BLaER1 treated with 17β-estradiol and CSF1 and Interleukin-3, amounts not matched to agents 10 nM and 100 nM (cell line): Measurements from ENCODE around the gene FOXC1.

ENCODE experiments used
- H3K27ac ChIP-seq, 11 experiments: shearing (Covaris generic); formaldehyde crosslinking; 2 replicates each; pipeline ENCODE4 v1.8.1; 2022
- H3K27me3 ChIP-seq, 11 experiments: shearing (Covaris generic); formaldehyde crosslinking; 2 replicates each; pipeline ENCODE4 v1.8.1; 2022
- H3K36me3 ChIP-seq, 11 experiments: shearing (Covaris generic); formaldehyde crosslinking; 2 replicates each; pipeline ENCODE4 v1.8.1; 2022
- H3K4me1 ChIP-seq, 10 experiments: shearing (Covaris generic); formaldehyde crosslinking; 2 replicates each; pipeline ENCODE4 v1.8.1; 2022
- H3K4me2 ChIP-seq, 11 experiments: shearing (Covaris generic); formaldehyde crosslinking; 2 replicates each; pipeline ENCODE4 v1.8.1; 2022
- H3K4me3 ChIP-seq, 10 experiments: shearing (Covaris generic); formaldehyde crosslinking; 2 replicates each; pipeline ENCODE4 v1.8.1; 2022
- H3K9ac ChIP-seq, 11 experiments: shearing (Covaris generic); formaldehyde crosslinking; 2 replicates each; pipeline ENCODE4 v1.8.1; 2022
- H3K9me3 ChIP-seq, 11 experiments: shearing (Covaris generic); formaldehyde crosslinking; replicated peaks in 1 of 11; 2 replicates each; pipeline ENCODE4 v1.8.1; 2022
- H4K20me1 ChIP-seq, 11 experiments: shearing (Covaris generic); formaldehyde crosslinking; 2 replicates each; pipeline ENCODE4 v1.8.1; 2022
- Cebpa-rat ChIP-seq, 11 experiments: shearing (Covaris generic); IDR thresholded peaks; 2 replicates each; pipeline ENCODE4 v1.8.1; 2022

Gene FOXC1

GRCh38 chr6:1621070-1621701 lies 11.5 kb downstream of the FOXC1 start:
- peaks cover 0 to 39% (median 6%) of the 10 kb centered on the region in 11 experiments; a peak in 8 of 22 replicates for H4K20me1 ChIP-seq
- H3K9me3 ChIP-seq = peaks cover 23 to 42% (median 32%) of the 10 kb centered on the region in 11 experiments
- H3K4me3 ChIP-seq = no peak overlapping the region
- TF ChIP-seq Cebpa-rat (IDR thresholded peaks at IDR 0.05) = no peak
- H3K27ac ChIP-seq = no peak overlapping the region
- H3K36me3 ChIP-seq = peaks cover 0 to 13% (median 4%) of the 10 kb centered on the region in 11 experiments; a peak in 3 of 22 replicates
- no peak overlapping the region for H3K4me2 ChIP-seq
- no peaks in the 10 kb centered on the region for H3K4me1 ChIP-seq
- H3K9ac ChIP-seq = no peak overlapping the region
- H3K27me3 ChIP-seq = peaks cover 57 to 86% (median 74%) of the 10 kb centered on the region in 11 experiments

GRCh38 chr6:1622220-1622850 lies 12.6 kb downstream of the FOXC1 start:
- H3K9me3 ChIP-seq = peaks cover 23 to 42% (median 32%) of the 10 kb centered on the region in 11 experiments
- H3K4me1 ChIP-seq = no peaks in the 10 kb centered on the region
- H3K4me3 ChIP-seq = no peak overlapping the region
- H3K27ac ChIP-seq = no peak overlapping the region
- peaks cover 0 to 33% (median 6%) of the 10 kb centered on the region in 11 experiments; a peak in 9 of 22 replicates for H4K20me1 ChIP-seq
- H3K4me2 ChIP-seq = no peak overlapping the region
- TF ChIP-seq Cebpa-rat (IDR thresholded peaks at IDR 0.05) = no peak
- no peak overlapping the region for H3K9ac ChIP-seq
- peaks cover 57 to 86% (median 74%) of the 10 kb centered on the region in 11 experiments for H3K27me3 ChIP-seq
- H3K36me3 ChIP-seq = peaks cover 0 to 13% (median 4%) of the 10 kb centered on the region in 11 experiments; a peak in 3 of 22 replicates

GRCh38 chr6:1622851-1623768 lies 13.4 kb downstream of the FOXC1 start:
- no peak for TF ChIP-seq Cebpa-rat (IDR thresholded peaks at IDR 0.05)
- H3K27me3 ChIP-seq = peaks cover 54 to 85% (median 74%) of the 10 kb centered on the region in 11 experiments
- peaks cover 23 to 42% (median 32%) of the 10 kb centered on the region in 11 experiments for H3K9me3 ChIP-seq
- H3K27ac ChIP-seq = no peak overlapping the region
- no peak overlapping the region for H3K4me2 ChIP-seq
- no peak overlapping the region for H3K4me3 ChIP-seq
- no peak overlapping the region for H3K9ac ChIP-seq
- peaks cover 0 to 13% (median 4%) of the 10 kb centered on the region in 11 experiments; a peak in 3 of 22 replicates for H3K36me3 ChIP-seq
- H4K20me1 ChIP-seq = peaks cover 0 to 33% (median 6%) of the 10 kb centered on the region in 11 experiments; a peak in 8 of 22 replicates
- no peaks in the 10 kb centered on the region for H3K4me1 ChIP-seq

GRCh38 chr6:1623769-1624057 lies 14.0 kb downstream of the FOXC1 start:
- Histone ChIP-seq H4K20me1 (peaks cover 0 to 27% (median 6%) of the 10 kb centered on the region in 11 experiments; a peak in 8 of 22 replicates), H3K4me1 (no peaks in the 10 kb centered on the region), H3K4me3 (no peak overlapping the region), H3K9ac (no peak overlapping the region), H3K9me3 (peaks cover 23 to 42% (median 32%) of the 10 kb centered on the region in 11 experiments), H3K36me3 (peaks cover 0 to 13% (median 4%) of the 10 kb centered on the region in 11 experiments; a peak in 3 of 22 replicates), H3K27me3 (peaks cover 51 to 81% (median 69%) of the 10 kb centered on the region in 11 experiments), H3K27ac (no peak overlapping the region), H3K4me2 (no peak overlapping the region)
- TF ChIP-seq Cebpa-rat (IDR thresholded peaks at IDR 0.05) = no peak

GRCh38 chr6:1624058-1624850 lies 14.5 kb downstream of the FOXC1 start:
- peaks cover 0 to 13% (median 4%) of the 10 kb centered on the region in 11 experiments; a peak in 3 of 22 replicates for H3K36me3 ChIP-seq
- TF ChIP-seq Cebpa-rat (IDR thresholded peaks at IDR 0.05) = no peak
- H3K4me3 ChIP-seq = peak overlapping the region in 2 of 10 experiments; percentile 10 to 16; a peak in 1 of 20 replicates
- no peak overlapping the region; a peak in 1 of 22 replicates for H3K4me2 ChIP-seq
- no peaks in the 10 kb centered on the region for H3K4me1 ChIP-seq
- no peak overlapping the region for H3K9ac ChIP-seq
- no peak overlapping the region for H3K27ac ChIP-seq
- peaks cover 51 to 75% (median 63%) of the 10 kb centered on the region in 11 experiments for H3K27me3 ChIP-seq
- peaks cover 23 to 38% (median 32%) of the 10 kb centered on the region in 11 experiments for H3K9me3 ChIP-seq
- peaks cover 0 to 23% (median 6%) of the 10 kb centered on the region in 11 experiments; a peak in 8 of 22 replicates for H4K20me1 ChIP-seq

- Histone ChIP-seq H3K36me3 (peaks cover 0 to 13% (median 4%) of the 10 kb centered on the region in 11 experiments; a peak in 3 of 22 replicates), H3K27ac (no peak overlapping the region), H3K4me1 (no peaks in the 10 kb centered on the region), H3K9ac (no peak overlapping the region), H3K4me3 (peak overlapping the region in 1 of 10 experiments; percentile 10; a peak in 1 of 20 replicates), H3K9me3 (peaks cover 18 to 31% (median 26%) of the 10 kb centered on the region in 11 experiments; a peak in 21 of 22 replicates), H3K4me2 (no peak overlapping the region; a peak in 1 of 22 replicates), H4K20me1 (peaks cover 0 to 23% (median 6%) of the 10 kb centered on the region in 11 experiments; a peak in 8 of 22 replicates), H3K27me3 (peaks cover 51 to 68% (median 58%) of the 10 kb centered on the region in 11 experiments)
- TF ChIP-seq Cebpa-rat (IDR thresholded peaks at IDR 0.05) = no peak
Measured at GRCh38 chr6:1624851-1625781, 15.4 kb downstream of the FOXC1 start.

GRCh38 chr6:1625794-1626435 lies 16.2 kb downstream of the FOXC1 start:
- Histone ChIP-seq H3K27me3 (peaks cover 51 to 66% (median 58%) of the 10 kb centered on the region in 11 experiments), H4K20me1 (peaks cover 0 to 23% (median 6%) of the 10 kb centered on the region in 11 experiments; a peak in 8 of 22 replicates), H3K9ac (no peak overlapping the region), H3K9me3 (peaks cover 15 to 25% (median 20%) of the 10 kb centered on the region in 11 experiments; a peak in 21 of 22 replicates), H3K4me1 (no peaks in the 10 kb centered on the region), H3K4me3 (no peak overlapping the region), H3K36me3 (peaks cover 0 to 13% (median 4%) of the 10 kb centered on the region in 11 experiments; a peak in 3 of 22 replicates), H3K4me2 (no peak overlapping the region; a peak in 1 of 22 replicates), H3K27ac (no peak overlapping the region)
- TF ChIP-seq Cebpa-rat (IDR thresholded peaks at IDR 0.05) = peak in 6 of 11 experiments; percentile 17 to 86 (median 42); a peak in 4 of 22 replicates
